Activated CD4-positive, CD25-positive, alpha-beta regulatory T cell (primary cell): Measurements from ENCODE around the gene KDM2B.
A peak's percentile ranks its signal among the peaks of the same experiment; 100 is the strongest.

Experiments
- DNase-seq, 4 experiments: peaks; one replicate each; lab custom pipeline; 2025; lab: John Stamatoyannopoulos, UW

KDM2B gene

GRCh38 chr12:121561009-121561395 lies 19.8 kb downstream of the KDM2B start:
- DNase-seq = no peak

- no peak for DNase-seq
These were observed 20.3 kb downstream of the KDM2B start for GRCh38 chr12:121560392-121561008.

GRCh38 chr12:121558956-121559355 lies 21.9 kb downstream of the KDM2B start:
- no peak for DNase-seq

GRCh38 chr12:121550974-121551634 lies 29.7 kb downstream of the KDM2B start:
- no peak for DNase-seq

- DNase-seq = no peak
These were observed 31.7 kb downstream of the KDM2B start for GRCh38 chr12:121549075-121549474.

GRCh38 chr12:121545480-121545879 lies 35.3 kb downstream of the KDM2B start:
- no peak for DNase-seq

GRCh38 chr12:121543786-121544185 lies 37.0 kb downstream of the KDM2B start:
- DNase-seq = no peak

- no peak for DNase-seq
These were observed 40.9 kb downstream of the KDM2B start for GRCh38 chr12:121539908-121540307.

- DNase-seq = no peak
These were observed 42.1 kb downstream of the KDM2B start for GRCh38 chr12:121538699-121539061.

GRCh38 chr12:121537814-121538698 lies 42.8 kb downstream of the KDM2B start:
- DNase-seq = peak in 1 of 4 experiments; percentile 26

GRCh38 chr12:121536899-121537813 lies 43.7 kb downstream of the KDM2B start:
- DNase-seq = peak in 3 of 4 experiments; percentile 18 to 26 (median 20)

- DNase-seq = peak; percentile 40 to 71 (median 66)
These were observed 44.5 kb downstream of the KDM2B start for GRCh38 chr12:121536054-121536898.

GRCh38 chr12:121535150-121536053 lies 45.4 kb downstream of the KDM2B start:
- no peak for DNase-seq

GRCh38 chr12:121534495-121535148 lies 46.2 kb downstream of the KDM2B start:
- peak in 2 of 4 experiments; percentile 20 to 24 for DNase-seq

GRCh38 chr12:121533394-121534090 lies 47.3 kb downstream of the KDM2B start:
- no peak for DNase-seq

- no peak for DNase-seq
These were observed 48.1 kb downstream of the KDM2B start for GRCh38 chr12:121532503-121533393.

- no peak for DNase-seq
These were observed 49.5 kb downstream of the KDM2B start for GRCh38 chr12:121531356-121531750.
